Measurements from ENCODE around the gene NRXN2. TPM values are rescaled to one million over a fixed set of nuclear protein-coding genes. Genes with fewer than 3 reads are reported as not detected.

NRXN2 gene
- total RNA-seq, 1 donor from 2014 or later: not detected

DNA sequence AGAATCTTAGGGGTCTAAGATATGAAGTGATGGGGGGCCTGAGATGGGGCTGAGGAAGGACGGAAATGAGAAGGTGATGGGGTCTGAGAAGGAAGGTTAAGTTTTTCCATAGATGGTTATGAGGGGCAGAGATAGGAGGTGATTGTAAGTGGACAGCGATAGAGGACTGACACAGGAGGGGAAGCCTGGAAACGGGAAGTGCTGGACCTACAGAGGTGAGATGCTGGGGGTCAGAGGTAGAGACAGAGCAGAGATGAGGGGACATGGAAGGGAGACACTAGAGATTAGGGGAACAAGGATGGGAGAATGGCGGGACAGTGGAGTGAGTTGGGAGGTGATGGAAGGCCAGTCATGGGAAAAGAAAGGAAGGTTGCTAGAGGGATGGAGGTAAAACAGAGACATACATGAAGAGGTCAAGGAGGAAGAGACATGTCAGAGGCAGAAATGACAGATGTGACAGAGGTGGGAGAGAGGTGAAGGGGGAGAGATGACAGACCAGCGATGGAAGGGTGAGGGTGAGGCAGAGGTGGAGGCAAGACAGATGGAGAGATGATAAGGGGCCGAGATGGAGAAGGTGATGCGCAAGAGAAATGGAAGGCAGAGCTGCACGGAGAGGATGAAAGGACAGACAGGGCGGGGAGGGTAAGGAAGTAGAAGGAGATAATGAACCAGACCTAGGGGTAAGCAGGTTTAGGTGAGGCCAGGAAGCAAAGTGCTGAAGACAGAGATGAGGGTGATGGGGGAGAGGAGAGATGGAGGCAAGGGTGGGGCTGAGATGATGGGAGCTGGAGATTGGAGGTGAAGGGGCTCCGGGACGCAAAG is 81.2 kb downstream of the NRXN2 start:
- no peak overlapping the region for H3K4me3 ChIP-seq (ENCODE audit: low read depth, low read length)
- TF ChIP-seq, protein P1, sequence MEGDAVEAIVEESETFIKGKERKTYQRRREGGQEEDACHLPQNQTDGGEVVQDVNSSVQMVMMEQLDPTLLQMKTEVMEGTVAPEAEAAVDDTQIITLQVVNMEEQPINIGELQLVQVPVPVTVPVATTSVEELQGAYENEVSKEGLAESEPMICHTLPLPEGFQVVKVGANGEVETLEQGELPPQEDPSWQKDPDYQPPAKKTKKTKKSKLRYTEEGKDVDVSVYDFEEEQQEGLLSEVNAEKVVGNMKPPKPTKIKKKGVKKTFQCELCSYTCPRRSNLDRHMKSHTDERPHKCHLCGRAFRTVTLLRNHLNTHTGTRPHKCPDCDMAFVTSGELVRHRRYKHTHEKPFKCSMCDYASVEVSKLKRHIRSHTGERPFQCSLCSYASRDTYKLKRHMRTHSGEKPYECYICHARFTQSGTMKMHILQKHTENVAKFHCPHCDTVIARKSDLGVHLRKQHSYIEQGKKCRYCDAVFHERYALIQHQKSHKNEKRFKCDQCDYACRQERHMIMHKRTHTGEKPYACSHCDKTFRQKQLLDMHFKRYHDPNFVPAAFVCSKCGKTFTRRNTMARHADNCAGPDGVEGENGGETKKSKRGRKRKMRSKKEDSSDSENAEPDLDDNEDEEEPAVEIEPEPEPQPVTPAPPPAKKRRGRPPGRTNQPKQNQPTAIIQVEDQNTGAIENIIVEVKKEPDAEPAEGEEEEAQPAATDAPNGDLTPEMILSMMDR (IDR thresholded peaks at IDR 0.05; ENCODE audit: insufficient read depth, low read length, severe bottlenecking): no peak
- peak; percentile 13 for FAIRE-seq
- peaks cover 47% of the 10 kb centered on the region for H3K27me3 ChIP-seq (ENCODE audit: control insufficient read depth, insufficient read depth, low read length)
- no peak for DNase-seq (ENCODE audit: low read depth)
- no peaks in the 10 kb centered on the region for H3K36me3 ChIP-seq (ENCODE audit: control insufficient read depth, insufficient read depth, low read length)

DNA sequence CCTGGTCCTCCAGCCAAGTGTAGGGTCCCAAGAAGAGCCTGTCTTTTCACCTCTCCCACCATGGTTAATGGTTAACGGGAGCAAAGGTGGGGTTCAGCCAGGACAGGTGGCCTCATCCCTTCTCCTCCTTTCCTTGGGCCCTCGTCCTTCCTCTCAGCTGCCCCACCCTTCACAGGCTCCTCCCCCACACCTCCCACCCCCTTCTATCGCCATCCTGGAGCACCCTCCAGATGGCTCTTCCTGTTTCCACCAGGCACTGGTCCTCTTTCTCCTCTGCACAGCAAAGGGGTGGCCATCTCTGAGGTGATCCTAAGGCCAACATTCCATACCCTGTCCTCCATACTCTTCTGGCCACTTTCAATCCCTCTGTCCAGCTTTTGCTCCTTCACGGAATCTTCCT is 83.1 kb downstream of the NRXN2 start:
- Histone ChIP-seq H3K4me3 (ENCODE audit: low read depth, low read length) (no peak overlapping the region), H3K36me3 (ENCODE audit: control insufficient read depth, insufficient read depth, low read length) (no peaks in the 10 kb centered on the region), H3K27me3 (ENCODE audit: control insufficient read depth, insufficient read depth, low read length) (peaks cover 42% of the 10 kb centered on the region)
- FAIRE-seq: no peak
- TF ChIP-seq, protein P1 (IDR thresholded peaks at IDR 0.05; ENCODE audit: insufficient read depth, low read length, severe bottlenecking): no peak
- DNase-seq (ENCODE audit: low read depth): no peak

DNA sequence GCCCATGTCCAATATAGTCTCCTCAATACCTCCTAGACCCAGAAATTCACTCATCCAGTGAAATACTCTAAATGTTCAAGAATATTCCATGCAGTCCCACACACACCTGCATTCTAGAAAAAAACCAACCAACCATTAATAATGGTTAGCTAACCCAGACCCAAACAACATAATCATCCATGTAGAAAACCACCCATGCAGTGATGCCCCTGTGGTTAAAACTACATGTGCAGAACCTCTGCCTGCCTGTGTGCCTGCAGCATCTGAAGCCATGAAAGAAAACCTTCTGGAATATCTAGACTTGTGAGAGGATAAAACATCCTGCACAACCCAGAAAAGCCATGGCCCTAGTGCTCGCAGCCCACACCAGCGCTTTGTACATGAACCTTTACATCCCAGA is 84.2 kb downstream of the NRXN2 start:
- Histone ChIP-seq H3K4me3 (ENCODE audit: low read depth, low read length) (no peak overlapping the region), H3K27me3 (ENCODE audit: control insufficient read depth, insufficient read depth, low read length) (peaks cover 34% of the 10 kb centered on the region), H3K36me3 (ENCODE audit: control insufficient read depth, insufficient read depth, low read length) (no peaks in the 10 kb centered on the region)
- FAIRE-seq (no peak), DNase-seq (ENCODE audit: low read depth) (no peak)
- TF ChIP-seq, protein P1 (IDR thresholded peaks at IDR 0.05; ENCODE audit: insufficient read depth, low read length, severe bottlenecking): no peak

DNA sequence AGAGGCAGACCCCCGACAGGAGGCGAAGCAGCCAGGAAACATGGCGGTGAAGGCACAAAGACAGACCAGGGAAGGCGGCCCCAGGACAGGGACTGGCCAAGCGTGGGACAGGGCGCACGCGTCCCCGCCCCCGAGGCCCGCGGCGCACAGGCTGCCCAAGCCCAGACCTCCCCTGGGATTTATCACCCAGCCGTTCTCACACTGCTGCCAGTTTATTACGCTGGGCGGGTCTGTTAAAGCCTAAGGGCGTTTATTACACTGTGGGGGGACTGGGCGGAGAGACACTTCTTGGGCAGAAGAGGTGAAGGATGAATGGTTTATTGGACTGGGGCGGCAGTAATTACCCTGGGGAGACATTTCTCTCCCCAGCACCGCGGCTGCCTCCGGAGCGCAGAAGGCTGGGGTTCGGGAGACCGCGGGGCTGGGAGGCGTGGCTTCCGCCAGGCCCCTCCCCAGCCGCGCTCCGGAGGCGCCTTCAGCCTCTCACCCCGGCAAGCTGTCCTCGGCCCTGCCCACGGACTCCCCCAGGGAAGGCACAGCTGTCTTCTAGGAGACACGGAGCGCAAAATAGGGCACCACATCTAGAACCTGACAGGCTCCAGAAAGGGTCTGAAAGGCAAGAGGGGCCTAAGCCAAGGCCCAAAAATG is 84.9 kb downstream of the NRXN2 start:
- H3K36me3 ChIP-seq (ENCODE audit: control insufficient read depth, insufficient read depth, low read length): no peaks in the 10 kb centered on the region
- no peak overlapping the region for H3K4me3 ChIP-seq (ENCODE audit: low read depth, low read length)
- TF ChIP-seq, protein P1 (IDR thresholded peaks at IDR 0.05; ENCODE audit: insufficient read depth, low read length, severe bottlenecking): no peak
- H3K27me3 ChIP-seq (ENCODE audit: control insufficient read depth, insufficient read depth, low read length): peaks cover 33% of the 10 kb centered on the region
- DNase-seq (ENCODE audit: low read depth): no peak
- no peak for FAIRE-seq

DNA sequence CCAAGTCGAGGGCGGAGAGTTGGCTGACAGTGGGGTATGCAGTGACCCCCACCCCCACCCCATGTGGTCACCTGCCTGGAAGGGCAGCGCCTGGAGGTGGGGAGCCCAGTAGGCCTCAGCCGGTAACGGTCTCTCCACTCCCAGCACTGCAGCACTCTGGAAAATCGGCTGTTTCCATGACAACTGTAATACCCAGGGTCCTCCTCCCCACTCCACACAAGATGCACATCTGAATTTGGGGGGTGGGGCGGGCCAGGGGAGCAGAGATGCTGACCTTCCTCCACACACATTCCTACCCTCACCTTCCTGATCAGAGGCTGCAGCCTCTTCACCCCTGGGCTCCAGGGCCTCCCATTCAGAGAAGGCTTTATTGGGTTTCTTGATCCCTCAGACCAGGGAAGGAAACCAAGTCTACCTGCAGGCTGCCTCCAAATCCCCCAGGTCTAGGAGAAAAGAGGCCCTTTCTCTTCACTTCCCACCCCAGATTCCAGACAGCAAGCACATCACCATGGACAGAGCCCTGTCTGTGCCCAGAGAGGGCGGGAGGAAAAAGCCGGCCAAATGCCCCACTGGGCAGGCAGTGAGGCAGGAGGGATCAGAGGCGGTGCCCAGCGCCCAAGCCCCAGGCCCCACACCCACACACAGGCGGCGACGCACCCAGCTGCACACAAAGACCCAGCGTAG is 85.5 kb downstream of the NRXN2 start:
- Histone ChIP-seq H3K27me3 (ENCODE audit: control insufficient read depth, insufficient read depth, low read length) (peaks cover 29% of the 10 kb centered on the region), H3K4me3 (ENCODE audit: low read depth, low read length) (no peak overlapping the region), H3K36me3 (ENCODE audit: control insufficient read depth, insufficient read depth, low read length) (no peaks in the 10 kb centered on the region)
- no peak for DNase-seq (ENCODE audit: low read depth)
- TF ChIP-seq, protein P1 (IDR thresholded peaks at IDR 0.05; ENCODE audit: insufficient read depth, low read length, severe bottlenecking): no peak
- no peak for FAIRE-seq

Measured in bronchial epithelial cell (primary cell).